ENCODE data around the gene TEX2.
"Not testable (repeated sequence)": the region's sequence is repeated elsewhere in the genome, so short reads cannot be mapped to it uniquely, and the experiment has no call there.

Gene TEX2

DNA sequence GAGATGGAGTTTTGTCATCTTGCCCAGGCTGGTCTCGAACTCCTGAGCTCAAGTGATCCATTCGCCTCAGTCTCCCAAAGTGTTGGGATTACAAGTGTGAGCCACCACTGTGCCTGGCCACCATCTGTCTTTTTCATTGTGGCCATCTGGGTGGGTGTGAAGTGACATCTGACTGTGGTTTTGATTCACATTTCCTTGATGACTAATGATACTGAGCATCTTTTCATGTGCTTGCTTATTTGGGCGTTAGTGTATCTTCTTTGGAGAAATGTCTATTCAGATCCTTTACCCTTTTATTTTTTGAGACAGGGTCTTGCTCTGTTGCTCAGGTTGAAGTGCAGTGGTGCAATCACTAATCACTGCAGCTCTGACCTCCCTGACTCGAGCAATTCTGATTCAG is 79.2 kb downstream of the TEX2 start:
- no peak for TF ChIP-seq CTCF (conservative IDR thresholded peaks at IDR 0.05)
- no peak overlapping the region for H3K27ac ChIP-seq

- no peak for TF ChIP-seq CTCF (conservative IDR thresholded peaks at IDR 0.05)
- no peak overlapping the region for H3K27ac ChIP-seq
These were observed 80.6 kb downstream of the TEX2 start for GRCh38 chr17:64182325-64183012.

- TF ChIP-seq CTCF (conservative IDR thresholded peaks at IDR 0.05), result no peak
- H3K27ac ChIP-seq, result no peak overlapping the region
These were observed 82.7 kb downstream of the TEX2 start for GRCh38 chr17:64180089-64181073.

DNA sequence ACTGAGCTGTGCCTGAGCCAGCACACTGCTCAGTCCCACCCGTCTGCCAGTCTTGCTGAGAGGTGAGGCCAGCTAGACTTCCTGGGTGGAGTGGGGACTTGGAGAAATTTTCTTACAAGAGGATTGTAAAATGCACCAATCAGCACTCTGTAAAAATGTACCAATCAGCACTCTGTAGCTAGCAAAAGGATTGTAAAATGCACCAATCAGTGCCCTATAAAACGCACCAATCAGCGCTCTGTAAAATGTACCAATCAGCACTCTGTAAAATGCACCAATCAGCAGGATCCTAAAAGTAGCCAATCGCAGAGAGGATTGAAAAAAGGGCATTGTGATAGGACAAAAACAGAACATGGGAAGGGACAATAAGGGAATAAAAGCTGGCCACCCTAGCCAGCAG is 84.0 kb downstream of the TEX2 start:
- H3K27ac ChIP-seq, result not testable (repeated sequence)

- H3K27ac ChIP-seq, result no peak overlapping the region
- no peak for TF ChIP-seq CTCF (conservative IDR thresholded peaks at IDR 0.05)
These were observed 84.8 kb downstream of the TEX2 start for GRCh38 chr17:64178011-64178825.

- H3K27ac ChIP-seq, result no peak overlapping the region
- no peak for TF ChIP-seq CTCF (conservative IDR thresholded peaks at IDR 0.05)
These were observed 85.6 kb downstream of the TEX2 start for GRCh38 chr17:64177311-64178010.

DNA sequence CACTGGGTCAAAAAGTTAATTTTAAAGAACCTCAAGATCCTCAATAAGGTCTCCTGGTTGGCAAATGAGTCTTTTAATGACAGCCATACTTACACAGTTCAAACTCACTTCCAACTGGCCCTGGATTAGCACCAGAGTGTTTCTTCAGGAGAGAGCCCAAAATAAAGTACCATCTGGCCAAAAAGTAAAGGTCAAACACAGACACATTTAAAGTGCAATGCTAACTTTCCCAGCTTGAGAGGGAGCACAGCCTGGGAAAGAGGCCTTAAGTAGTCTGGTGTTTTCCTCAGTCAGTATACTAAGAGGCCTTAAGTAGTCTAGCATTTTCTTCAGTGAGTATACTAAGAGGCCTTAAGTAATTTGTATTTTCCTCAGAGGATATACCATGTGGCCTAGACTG is 86.5 kb downstream of the TEX2 start:
- TF ChIP-seq CTCF (conservative IDR thresholded peaks at IDR 0.05), result no peak
- H3K27ac ChIP-seq, result no peak overlapping the region

Data from VCaP (cell line).